Spleen (tissue), 11 donors: ENCODE data around the gene MN1. TPM values are rescaled to one million over a fixed set of nuclear protein-coding genes. Genes with fewer than 3 reads are reported as not detected.

Experiments used
- DNase-seq: peaks from one replicate; pipeline ENCODE4 v3.0.0-alpha.2; 2020
- H3K27ac ChIP-seq, 8 donors: fragments of 200-600 bp; sonication (generic) in 7 of 8; 1 replicate in 4 of 8; 2 replicates in 4 of 8; pipeline versions ENCODE4 v1.5.0 to v1.8.0; 2016 to 2021; ENCODE audit warnings: inconsistent platforms in 4 of 8, mild to moderate bottlenecking in 4 of 8, moderate library complexity in 1 of 8
- H3K27me3 ChIP-seq, 7 donors: fragments of 200-600 bp; sonication (generic) in 6 of 7; replicated peaks in 1 of 7; 1 replicate in 4 of 7; 2 replicates in 3 of 7; pipeline versions ENCODE4 v1.5.0 to v1.8.0; 2016 to 2021; ENCODE audit warnings: inconsistent platforms in 3 of 7, mild to moderate bottlenecking in 1 of 7
- H3K36me3 ChIP-seq, 6 donors: fragments of 200-600 bp; sonication (generic) in 5 of 6; 1 replicate in 4 of 6; 2 replicates in 2 of 6; pipeline versions ENCODE4 v1.5.0 to v1.8.0; 2016 to 2021; ENCODE audit warnings: inconsistent platforms in 2 of 6
- H3K4me1 ChIP-seq, 6 donors: fragments of 200-600 bp; sonication (generic) in 5 of 6; 1 replicate in 3 of 6; 2 replicates in 3 of 6; pipeline versions ENCODE4 v1.5.0 to v1.8.0; 2016 to 2021; ENCODE audit warnings: inconsistent platforms in 3 of 6
- H3K4me3 ChIP-seq, 8 donors: fragments of 200-600 bp; sonication (generic) in 7 of 8; 1 replicate in 4 of 8; 2 replicates in 4 of 8; pipeline versions ENCODE4 v1.5.0 to v1.8.0; 2016 to 2021; ENCODE audit warnings: inconsistent platforms in 4 of 8, mild to moderate bottlenecking in 4 of 8, moderate library complexity in 2 of 8
- H3K9me3 ChIP-seq, 8 donors: fragments of 200-600 bp; sonication (generic) in 7 of 8; 1 replicate in 4 of 8; 2 replicates in 4 of 8; pipeline versions ENCODE4 v1.5.0 to v1.8.0; 2016 to 2021; ENCODE audit warnings: inconsistent platforms in 4 of 8
- CTCF ChIP-seq, 11 experiments: fragments of 200-600 bp in 7 of 11; fragments of 450-650 bp in 4 of 11; sonication (generic) in 4 of 11; IDR thresholded peaks in 8 of 11; conservative IDR thresholded peaks in 3 of 11; 1 replicate in 7 of 11; 2 replicates in 4 of 11; pipeline versions ENCODE4 v1.4.0 to v1.8.0; 2016 to 2021; ENCODE audit warnings: antibody characterized with exemption in 11 of 11, inconsistent platforms in 4 of 11, mild to moderate bottlenecking in 1 of 11
- POLR2A ChIP-seq, 3 donors: fragments of 450-650 bp; IDR thresholded peaks; one replicate each; pipeline ENCODE4 v1.5.1; 2017; ENCODE audit warnings: antibody characterized with exemption in 3 of 3, mild to moderate bottlenecking in 1 of 3
- POLR2AphosphoS5 ChIP-seq, 3 donors: sonication (generic); formaldehyde crosslinking; IDR thresholded peaks; one replicate each; pipeline ENCODE4 v1.5.1; 2017; ENCODE audit warnings: antibody characterized with exemption in 3 of 3
- WGBS, 5 donors: extraction: QIAGEN DNeasy Blood & Tissue Kit in 3 of 5; methylation state at CpG; one replicate each; pipeline versions ENCODE4 v1.1.5 to v1.1.7; 2013 to 2018; 5-methylcytosine and 5-hydroxymethylcytosine counted together
- intact Hi-C: fragments of 100-400 bp; cut with DNase I; formaldehyde crosslinking; loops from one replicate; pipeline ENCODE4 v1.15.0; 2023; ENCODE audit warnings: low total_unique reads
- polyA plus RNA-seq, 3 donors: library from polyadenylated mRNA; stranded (reverse); fragments of 200-250 nt; gene quantifications; one replicate each; pipeline ENCODE4 v1.2.1, GENCODE V29; 2013
- total RNA-seq, 7 donors: library from RNA; depleted of rRNA in 3 of 7; stranded (reverse); fragments of >200 nt in 3 of 7; fragmentation: NEBNext Ultra II Directional in 4 of 7; extraction: Animal tissue kit (Norgen Biotek cat#: 25700) in 4 of 7; gene quantifications; one replicate each; pipeline versions ENCODE4 v1.1.0 to v1.2.1, GENCODE V29; 2016 to 2021
- donor health status: healthy with polysubstance abuse.
- donor health status: DM: no; HTN: no; CAD: no; lungs with moderate emphysema.
- donor health status: DM: no; HTN: no; CAD: no.
- donor health status: Bipolar disorder and iron deficiency.
- donor health status: healthy.
- donor health status: DM: no; HTN: no; CAD: no.
- donor health status: DM: yes; HTN: yes; CAD: no.

MN1 gene
- total and polyA plus RNA-seq, 10 donors: 0.15 to 1.5 (median 0.71) TPM

GRCh38 chr22:27782088-27782487 is 19.5 kb downstream of the MN1 start:
- H3K27me3 ChIP-seq: peaks cover 0 to 19% (median 0%) of the 10 kb centered on the region in 7 donors
- WGBS, 5 donors: 87 to 95% (median 90%) methylated on average over 10 to 13 of the region's 13 CpGs
- H3K4me1 ChIP-seq: peaks cover 0 to 6% (median 0%) of the 10 kb centered on the region in 6 donors
- no peaks in the 10 kb centered on the region for H3K36me3 ChIP-seq
- no peak for DNase-seq
- intact Hi-C loops: no loop called here
- no peak overlapping the region for H3K27ac ChIP-seq
- no peak for TF ChIP-seq POLR2A (IDR thresholded peaks at IDR 0.05)
- TF ChIP-seq POLR2AphosphoS5 (IDR thresholded peaks at IDR 0.05): no peak
- no peak for TF ChIP-seq CTCF (IDR thresholded peaks at IDR 0.05 in 8 of 11, conservative IDR thresholded peaks at IDR 0.05 in 3 of 11)
- H3K9me3 ChIP-seq: no peaks in the 10 kb centered on the region
- no peak overlapping the region for H3K4me3 ChIP-seq

- Histone ChIP-seq H3K4me1 (peaks cover 0 to 15% (median 4%) of the 10 kb centered on the region in 6 donors), H3K27me3 (peaks cover 0 to 26% (median 6%) of the 10 kb centered on the region in 7 donors), H3K4me3 (no peak overlapping the region), H3K9me3 (no peaks in the 10 kb centered on the region), H3K27ac (no peak overlapping the region), H3K36me3 (no peaks in the 10 kb centered on the region)
- intact Hi-C loops: no loop called here
- DNase-seq: no peak
- TF ChIP-seq POLR2AphosphoS5 (IDR thresholded peaks at IDR 0.05) (no peak), POLR2A (IDR thresholded peaks at IDR 0.05) (no peak), CTCF (IDR thresholded peaks at IDR 0.05 in 8 of 11, conservative IDR thresholded peaks at IDR 0.05 in 3 of 11) (no peak)
- WGBS, 5 donors: 59 to 74% (median 62%) methylated on average over 8 to 9 of the region's 9 CpGs
Observed at GRCh38 chr22:27780161-27780575, 21.4 kb downstream of the MN1 start.

- DNase-seq: no peak
- no peak overlapping the region for H3K27ac ChIP-seq
- H3K36me3 ChIP-seq: no peaks in the 10 kb centered on the region
- TF ChIP-seq POLR2A (IDR thresholded peaks at IDR 0.05) (no peak), CTCF (IDR thresholded peaks at IDR 0.05 in 8 of 11, conservative IDR thresholded peaks at IDR 0.05 in 3 of 11) (no peak), POLR2AphosphoS5 (IDR thresholded peaks at IDR 0.05) (no peak)
- intact Hi-C loops: no loop called here
- 6 to 69% (median 49%) methylated on average over 3 of the region's 3 CpGs for WGBS, 5 donors
- H3K27me3 ChIP-seq: peaks cover 0 to 30% (median 7%) of the 10 kb centered on the region in 7 donors
- peaks cover 0 to 15% (median 4%) of the 10 kb centered on the region in 6 donors for H3K4me1 ChIP-seq
- H3K9me3 ChIP-seq: no peaks in the 10 kb centered on the region
- no peak overlapping the region for H3K4me3 ChIP-seq
Observed at GRCh38 chr22:27779643-27780042, 21.9 kb downstream of the MN1 start.

GRCh38 chr22:27778294-27779090 is 23.1 kb downstream of the MN1 start:
- TF ChIP-seq POLR2AphosphoS5 (IDR thresholded peaks at IDR 0.05) (no peak), POLR2A (IDR thresholded peaks at IDR 0.05) (no peak), CTCF (IDR thresholded peaks at IDR 0.05 in 8 of 11, conservative IDR thresholded peaks at IDR 0.05 in 3 of 11) (no peak)
- 37 to 55% (median 46%) methylated on average over 20 to 24 of the region's 24 CpGs for WGBS, 5 donors
- no peak overlapping the region for H3K4me3 ChIP-seq
- no peak overlapping the region for H3K27ac ChIP-seq
- intact Hi-C loops: no loop called here
- no peak for DNase-seq
- peaks cover 0 to 15% (median 4%) of the 10 kb centered on the region in 6 donors for H3K4me1 ChIP-seq
- H3K9me3 ChIP-seq: no peaks in the 10 kb centered on the region
- H3K27me3 ChIP-seq: peaks cover 0 to 26% (median 7%) of the 10 kb centered on the region in 7 donors
- H3K36me3 ChIP-seq: no peaks in the 10 kb centered on the region
